ENCODE measurements around the gene ZNF786. TPM values are rescaled to one million over a fixed set of nuclear protein-coding genes. Genes with fewer than 3 reads are reported as not detected.

The ZNF786 gene
- total and polyA plus RNA-seq, 2 experiments from 2014 or later: 6.1 to 19.8 TPM

- Histone ChIP-seq H4K20me1 (replicated peaks; ENCODE audit: insufficient read depth) (no peaks in the 10 kb centered on the region), H3K4me1 (ENCODE audit: insufficient read depth) (no peaks in the 10 kb centered on the region), H2AFZ (no peak overlapping the region), H3K9me2 (ENCODE audit: insufficient read depth) (no peaks in the 10 kb centered on the region), H3F3A (replicated peaks; ENCODE audit: low read depth) (no peaks in the 10 kb centered on the region), H3K27me3 (ENCODE audit: insufficient read depth) (no peaks in the 10 kb centered on the region), H3K4me2 (no peak overlapping the region), H3K36me3 (ENCODE audit: insufficient read depth) (no peaks in the 10 kb centered on the region), H3K79me2 (replicated peaks; ENCODE audit: insufficient read depth) (no peaks in the 10 kb centered on the region), H3K4me3 (no peak overlapping the region), H3K27ac (ENCODE audit: low read depth) (peak overlapping the region; percentile 56; the same call in 1 of the 2 replicates)
- no peak for TF ChIP-seq ZNF331 (CRISPR knock-in tag; IDR thresholded peaks at IDR 0.05; ENCODE audit: low read depth)
- TF ChIP-seq ZNF462 (CRISPR knock-in tag; IDR thresholded peaks at IDR 0.05): no peak
- no peak for TF ChIP-seq POLR2AphosphoS5 (IDR thresholded peaks at IDR 0.05; ENCODE audit: low read depth)
- TF ChIP-seq STAT1 (IDR thresholded peaks at IDR 0.05; ENCODE audit: unreplicated experiment): no peak
- no peak for TF ChIP-seq NANOG (IDR thresholded peaks at IDR 0.05; ENCODE audit: borderline replicate concordance)
- no peak for TF ChIP-seq JUNB (IDR thresholded peaks at IDR 0.05; ENCODE audit: unreplicated experiment)
- H3K9me3 Mint-ChIP-seq: no peaks in the 10 kb centered on the region
- H3K27ac Mint-ChIP-seq: no peak overlapping the region
- no peak overlapping the region; the same call in 2 of the 3 replicates for H3K4me3 Mint-ChIP-seq
- ATAC-seq (peak; percentile 71), DNase-seq (ENCODE audit: low spot score) (peak; percentile 76)
- H3K4me1 Mint-ChIP-seq: peaks cover 15% of the 10 kb centered on the region
- peaks cover 10% of the 10 kb centered on the region for H3K27me3 Mint-ChIP-seq (ENCODE audit: insufficient read depth, low read depth, poor library complexity)
- no peaks in the 10 kb centered on the region; the same call in 1 of the 3 replicates for H3K36me3 Mint-ChIP-seq (ENCODE audit: low read depth)
Observed at GRCh38 chr7:149097088-149097487, 6.6 kb upstream of the ZNF786 start.

- Mint-ChIP-seq H3K36me3 (ENCODE audit: low read depth) (peaks cover 13% of the 10 kb centered on the region), H3K27me3 (ENCODE audit: insufficient read depth, low read depth, poor library complexity) (peaks cover 18% of the 10 kb centered on the region), H3K27ac (no peak overlapping the region), H3K9me3 (peaks cover 5% of the 10 kb centered on the region; the same call in 2 of the 3 replicates), H3K4me1 (peaks cover 19% of the 10 kb centered on the region), H3K4me3 (no peak overlapping the region)
- Histone ChIP-seq H3K79me2 (replicated peaks; ENCODE audit: insufficient read depth) (peaks cover 21% of the 10 kb centered on the region), H2AFZ (no peak overlapping the region), H3K4me1 (ENCODE audit: insufficient read depth) (peaks cover 7% of the 10 kb centered on the region; the same call in 1 of the 2 replicates), H3K36me3 (ENCODE audit: insufficient read depth) (no peaks in the 10 kb centered on the region), H3K9me2 (ENCODE audit: insufficient read depth) (no peaks in the 10 kb centered on the region), H3F3A (replicated peaks; ENCODE audit: low read depth) (peaks cover 12% of the 10 kb centered on the region; the same call in 1 of the 2 replicates), H3K4me2 (no peak overlapping the region), H3K27ac (ENCODE audit: low read depth) (peak overlapping the region; percentile 30; the same call in 1 of the 2 replicates), H4K20me1 (replicated peaks; ENCODE audit: insufficient read depth) (no peaks in the 10 kb centered on the region; the same call in 1 of the 2 replicates), H3K4me3 (no peak overlapping the region), H3K27me3 (ENCODE audit: insufficient read depth) (no peaks in the 10 kb centered on the region)
- ATAC-seq (no peak), DNase-seq (ENCODE audit: low spot score) (no peak)
- no peak for TF ChIP-seq ETS1 (IDR thresholded peaks at IDR 0.05)
- TF ChIP-seq ZNF114 (CRISPR knock-in tag; IDR thresholded peaks at IDR 0.05): no peak
- no peak for TF ChIP-seq CREB1 (CRISPR knock-in tag; IDR thresholded peaks at IDR 0.05; ENCODE audit: low read depth)
- TF ChIP-seq CTCF (conservative IDR thresholded peaks at IDR 0.05; ENCODE audit: low read depth in 2 of 2): no peak
- no peak for TF ChIP-seq ZNF331 (CRISPR knock-in tag; IDR thresholded peaks at IDR 0.05; ENCODE audit: low read depth)
Observed at GRCh38 chr7:149093228-149093627, 2.7 kb upstream of the ZNF786 start.
